ENCODE data around the gene PSMG4. TPM values are rescaled to one million over a fixed set of nuclear protein-coding genes. Genes with fewer than 3 reads are reported as not detected.
A peak's percentile ranks its signal among the peaks of the same experiment; 100 is the strongest.

PSMG4 gene
- total and polyA plus RNA-seq, 9 of the 15 experiments (the other 6 are each of a cell fraction or from before 2014, with no cell fraction given) = 12.9 to 185 (median 52.0) TPM

- TF ChIP-seq ZNF644 (tag; IDR thresholded peaks at IDR 0.05; ENCODE audit: low read depth) (0 out of 2 replicates have a peak, but pooled peaks have one; percentile 27), OTX1 (CRISPR knock-in tag; IDR thresholded peaks at IDR 0.05) (no peak), ZNF384 (IDR thresholded peaks at IDR 0.05; ENCODE audit: low read depth, low read length) (no peak), CHAMP1 (IDR thresholded peaks at IDR 0.05) (no peak), TFAP4 (CRISPR knock-in tag; IDR thresholded peaks at IDR 0.05; ENCODE audit: borderline replicate concordance) (0 out of 2 replicates have a peak, but pooled peaks have one; percentile 31), PCBP1 (IDR thresholded peaks at IDR 0.05; ENCODE audit: low read depth, low read length, poor library complexity, severe bottlenecking) (no peak), RBM15 (IDR thresholded peaks at IDR 0.05; ENCODE audit: insufficient read depth, low read length) (no peak), MCM7 (IDR thresholded peaks at IDR 0.05) (no peak), KDM2B (CRISPR knock-in tag; IDR thresholded peaks at IDR 0.05) (no peak), RNF2 (IDR thresholded peaks at IDR 0.05) (peak; percentile 52; the same call in 1 of the 2 replicates), EP300 (IDR thresholded peaks at IDR 0.05; ENCODE audit: low read length) (peak; percentile 88), ZNF12 (CRISPR knock-in tag; IDR thresholded peaks at IDR 0.05) (no peak), EWSR1 (IDR thresholded peaks at IDR 0.05; ENCODE audit: borderline replicate concordance, low read depth, partially characterized antibody) (no peak), ZNF696 (CRISPR knock-in tag; conservative IDR thresholded peaks at IDR 0.05) (no peak), MYC (IDR thresholded peaks at IDR 0.05; ENCODE audit: low read depth, low read length) (peak; percentile 56), MYC (CRISPR knock-in tag; IDR thresholded peaks at IDR 0.05; ENCODE audit: borderline replicate concordance, low read depth) (no peak), PHF20 (IDR thresholded peaks at IDR 0.05; ENCODE audit: partially characterized antibody) (no peak), REST (IDR thresholded peaks at IDR 0.05; ENCODE audit: borderline replicate concordance) (peak; percentile 41; the same call in 1 of the 2 replicates), REST (CRISPR knock-in tag; IDR thresholded peaks at IDR 0.05; ENCODE audit: low read depth) (no peak), GATAD2A (IDR thresholded peaks at IDR 0.05) (0 out of 2 replicates have a peak, but pooled peaks have one; percentile 12)
Observed at GRCh38 chr6:3291987-3292386, 33.2 kb downstream of the PSMG4 start (continued).
